Gastroesophageal sphincter (tissue), 3 donors: ENCODE measurements around the gene COA3.

Experiments
- CTCF ChIP-seq, 4 experiments: fragments of 200-600 bp in 2 of 4; fragments of 450-650 bp in 2 of 4; sonication (generic) in 1 of 4; IDR thresholded peaks; one replicate each; pipeline ENCODE4 v1.5.1; 2017 to 2019; ENCODE audit warnings: antibody characterized with exemption in 4 of 4, mild to moderate bottlenecking in 2 of 4, moderate library complexity in 2 of 4
- EP300 ChIP-seq: sonication (generic); formaldehyde crosslinking; IDR thresholded peaks from one replicate; pipeline ENCODE4 v1.6.1; 2017; ENCODE audit warnings: antibody characterized with exemption, mild to moderate bottlenecking
- POLR2A ChIP-seq, 2 donors: fragments of 450-650 bp; IDR thresholded peaks; one replicate each; pipeline ENCODE4 v1.6.1; 2017; ENCODE audit warnings: antibody characterized with exemption in 2 of 2, mild to moderate bottlenecking in 2 of 2, moderate library complexity in 1 of 2
- POLR2AphosphoS5 ChIP-seq: sonication (generic); formaldehyde crosslinking; IDR thresholded peaks from one replicate; pipeline ENCODE4 v1.6.1; 2017; ENCODE audit warnings: antibody characterized with exemption

- no peak for TF ChIP-seq POLR2A (IDR thresholded peaks at IDR 0.05)
- TF ChIP-seq CTCF (IDR thresholded peaks at IDR 0.05), result no peak
- no peak for TF ChIP-seq POLR2AphosphoS5
- TF ChIP-seq EP300, result no peak
These were observed 45.8 kb upstream of the COA3 start, which contains the start of gene AOC2 for GRCh38 chr17:42844271-42844670.
